ENCODE results near the gene OR2A7. TPM values are rescaled to one million over a fixed set of nuclear protein-coding genes. Genes with fewer than 3 reads are reported as not detected.
"Not testable (repeated sequence)": the region's sequence is repeated elsewhere in the genome, so short reads cannot be mapped to it uniquely, and the experiment has no call there.

The OR2A7 gene
- total and polyA plus RNA-seq, 12 donors, result 0.36 to 3.2 (median 0.61) TPM; not detected in 2

DNA sequence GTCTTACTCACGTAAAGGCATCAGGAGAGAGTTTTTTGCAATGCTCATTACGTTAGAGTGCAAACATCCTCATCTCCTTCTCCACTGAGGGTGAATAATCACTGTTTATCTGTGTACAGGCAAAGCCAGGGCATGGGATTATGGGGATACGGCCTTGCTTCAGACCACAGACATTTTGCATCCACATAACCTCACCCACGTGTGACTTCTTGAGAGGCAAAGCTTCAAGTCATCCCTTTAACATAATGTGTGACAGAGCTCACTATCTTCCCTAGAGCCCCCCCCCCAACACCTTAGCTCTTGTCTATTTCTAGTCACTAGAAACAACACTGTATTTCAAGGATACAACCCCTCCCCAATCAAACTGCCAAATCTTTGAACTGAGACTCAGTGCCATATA, 27.0 kb upstream of the OR2A7 start:
- H3K4me3 ChIP-seq; H3K27ac ChIP-seq; H3K27me3 ChIP-seq; H3K36me3 ChIP-seq (replicated peaks in 1 of 2); H3K4me1 ChIP-seq (replicated peaks in 1 of 2); H3K9me3 ChIP-seq (replicated peaks in 1 of 3); DNase-seq; intact Hi-C loops (cut with DNase I): not testable (repeated sequence)
- WGBS, 4 donors, result 50 to 60% (median 52%) methylated on average over 1 to 2 of the region's 4 CpGs

DNA sequence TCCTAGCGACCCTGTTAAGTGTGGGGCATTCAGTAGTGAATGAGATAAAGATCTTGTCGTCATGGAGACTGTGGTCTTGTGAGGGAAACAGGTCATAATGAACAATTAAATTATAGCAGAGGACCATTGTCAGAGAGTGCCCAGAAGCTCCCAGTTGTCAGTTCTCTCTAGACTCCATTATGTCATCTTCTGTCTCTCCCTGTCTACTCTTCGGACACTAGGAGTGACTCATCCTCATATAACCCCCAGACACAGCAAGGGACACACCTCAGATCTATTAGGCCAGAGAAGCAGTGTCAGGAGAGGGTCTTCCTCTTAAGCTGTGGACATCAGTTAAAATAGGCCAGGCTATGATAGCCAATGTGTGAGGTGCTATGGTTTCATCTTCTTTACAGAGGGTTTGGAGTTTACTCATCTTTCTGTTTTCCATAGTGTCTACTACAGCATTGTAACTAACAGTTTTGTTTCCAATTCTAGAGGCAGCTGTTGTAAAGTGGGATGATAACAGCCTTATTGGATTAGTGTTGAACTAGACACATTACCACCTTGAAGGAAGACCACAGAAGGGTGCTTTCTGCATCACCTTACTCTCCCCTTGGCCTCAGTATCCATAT, 22.7 kb upstream of the OR2A7 start:
- H3K4me1 ChIP-seq (replicated peaks in 1 of 2); intact Hi-C loops (cut with DNase I); H3K36me3 ChIP-seq (replicated peaks in 1 of 2); H3K4me3 ChIP-seq; H3K9me3 ChIP-seq (replicated peaks in 1 of 3); DNase-seq; H3K27ac ChIP-seq; H3K27me3 ChIP-seq: not testable (repeated sequence)
- WGBS, 4 donors, result no CpG with 5 or more reads among the region's 3 CpGs

DNA sequence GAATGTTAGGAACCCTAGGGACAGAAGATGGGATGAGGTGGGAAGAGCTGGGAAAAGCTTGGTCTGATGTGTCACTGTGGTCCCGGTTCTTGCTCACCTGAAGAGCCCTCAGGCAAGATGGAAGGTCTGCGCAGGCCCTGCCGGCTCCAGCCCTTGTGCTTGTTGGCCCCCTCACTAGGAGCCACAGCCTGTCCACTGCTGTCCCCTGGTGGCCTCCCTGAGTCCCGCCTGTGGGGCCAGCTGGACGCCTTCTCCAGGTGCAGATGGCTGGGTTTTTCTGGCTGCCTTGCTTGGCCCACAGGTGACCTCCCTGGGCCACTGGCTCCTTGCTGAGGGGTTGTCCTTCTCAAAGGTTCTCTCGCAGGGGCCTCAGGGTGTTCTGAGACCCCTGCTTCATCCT, 19.1 kb upstream of the OR2A7 start:
- H3K4me1 ChIP-seq (replicated peaks in 1 of 2); intact Hi-C loops (cut with DNase I); H3K27ac ChIP-seq; H3K9me3 ChIP-seq (replicated peaks in 1 of 3); DNase-seq; H3K27me3 ChIP-seq; H3K36me3 ChIP-seq (replicated peaks in 1 of 2); H3K4me3 ChIP-seq: not testable (repeated sequence)
- no CpG with 5 or more reads among the region's 6 CpGs for WGBS, 4 donors

DNA sequence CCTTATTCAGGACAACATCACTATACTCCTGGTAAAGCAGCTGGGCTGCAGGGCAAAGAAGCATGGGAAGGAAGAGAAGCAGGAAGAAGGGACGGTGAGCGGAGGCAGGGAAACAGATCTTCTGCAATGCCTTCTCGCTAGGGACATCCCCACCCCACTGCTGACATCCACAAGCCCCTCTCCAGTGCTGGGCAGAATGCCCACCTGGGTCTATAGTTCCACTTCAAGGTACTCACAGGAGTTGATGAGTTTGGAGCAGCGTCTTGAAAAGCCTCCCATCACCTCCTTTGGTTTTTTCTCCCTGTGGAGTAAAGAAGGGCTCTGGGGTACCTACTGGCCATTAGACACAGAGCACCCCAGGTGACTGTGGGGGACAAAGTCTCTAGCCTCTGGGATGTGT, 17.9 kb upstream of the OR2A7 start:
- H3K36me3 ChIP-seq (replicated peaks in 1 of 2); DNase-seq; intact Hi-C loops (cut with DNase I); H3K27me3 ChIP-seq; H3K27ac ChIP-seq; H3K9me3 ChIP-seq (replicated peaks in 1 of 3); H3K4me3 ChIP-seq; H3K4me1 ChIP-seq (replicated peaks in 1 of 2): not testable (repeated sequence)
- 69 to 94% (median 86%) methylated on average over 1 to 4 of the region's 4 CpGs for WGBS, 4 donors

DNA sequence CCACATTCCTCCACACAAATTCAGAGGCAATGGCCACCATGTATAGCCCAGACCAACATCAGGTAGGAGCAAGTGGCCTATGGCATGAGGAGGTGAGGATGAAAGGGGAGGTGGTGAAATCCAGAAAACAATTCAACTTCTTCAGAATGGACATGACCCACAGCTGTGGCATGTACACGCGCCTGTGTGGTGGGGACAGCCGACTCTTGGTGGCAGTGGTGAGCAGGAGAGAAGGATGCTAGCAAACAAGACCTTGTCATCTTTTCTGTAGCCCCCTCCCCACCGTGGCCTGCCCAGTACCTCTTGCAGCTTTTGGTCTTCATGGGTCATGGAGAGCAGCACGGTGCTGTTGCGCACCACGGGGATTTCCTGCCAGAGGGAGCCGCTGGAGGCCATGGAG, 17.4 kb upstream of the OR2A7 start:
- WGBS, 4 donors, result no CpG with 5 or more reads among the region's 8 CpGs
- intact Hi-C loops (cut with DNase I); H3K36me3 ChIP-seq (replicated peaks in 1 of 2); DNase-seq; H3K27me3 ChIP-seq; H3K4me1 ChIP-seq (replicated peaks in 1 of 2); H3K27ac ChIP-seq; H3K9me3 ChIP-seq (replicated peaks in 1 of 3); H3K4me3 ChIP-seq: not testable (repeated sequence)

DNA sequence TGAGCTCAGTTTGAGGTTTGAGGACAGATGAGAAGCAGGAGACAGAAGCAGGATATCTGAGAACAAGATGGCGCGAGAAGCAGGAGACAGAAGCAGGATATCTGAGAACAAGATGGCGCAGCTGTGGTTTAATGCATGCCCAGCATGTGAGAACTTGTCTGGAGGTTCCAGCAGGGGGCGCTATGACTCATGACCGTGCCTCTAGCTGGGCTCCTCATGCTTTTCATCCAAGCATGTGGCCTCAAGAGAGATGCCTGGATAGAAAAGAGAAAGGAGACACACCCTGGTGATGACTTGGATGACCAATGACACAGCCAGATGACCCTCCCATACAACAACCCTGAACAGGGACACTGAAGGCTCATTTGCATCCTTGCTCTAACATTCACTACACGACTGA, 15.4 kb upstream of the OR2A7 start:
- H3K4me1 ChIP-seq (replicated peaks in 1 of 2); H3K4me3 ChIP-seq; DNase-seq; H3K27ac ChIP-seq; H3K27me3 ChIP-seq; H3K36me3 ChIP-seq (replicated peaks in 1 of 2); H3K9me3 ChIP-seq (replicated peaks in 1 of 3); intact Hi-C loops (cut with DNase I): not testable (repeated sequence)
- WGBS, 4 donors, result 78 to 100% (median 93%) methylated on average over 2 to 4 of the region's 6 CpGs

DNA sequence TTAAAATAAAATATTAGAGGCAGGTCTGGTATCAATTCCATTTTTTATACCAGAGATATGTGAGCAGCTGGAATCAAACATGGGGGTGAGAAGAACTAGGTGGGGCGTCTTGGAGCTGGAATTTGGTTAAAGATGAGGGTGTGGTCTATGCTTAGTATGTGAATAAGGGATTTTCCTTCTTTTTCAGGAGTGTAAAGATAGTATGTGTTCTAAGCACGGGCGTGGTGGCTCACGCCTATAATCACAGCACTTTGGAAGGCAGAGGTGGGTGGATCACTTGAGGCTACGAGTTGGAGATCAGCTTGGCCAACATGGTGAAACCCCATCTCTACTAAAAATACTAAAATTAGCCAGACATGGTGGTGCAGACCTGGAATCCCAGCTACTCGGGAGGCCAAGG, 10.7 kb upstream of the OR2A7 start:
- H3K27ac ChIP-seq; H3K9me3 ChIP-seq (replicated peaks in 1 of 3); H3K36me3 ChIP-seq (replicated peaks in 1 of 2); DNase-seq; H3K4me3 ChIP-seq; H3K4me1 ChIP-seq (replicated peaks in 1 of 2); H3K27me3 ChIP-seq; intact Hi-C loops (cut with DNase I): not testable (repeated sequence)
- 89 to 97% (median 92%) methylated on average over 4 of the region's 6 CpGs; no CpG with 5 or more reads in 1 of the 4 donors for WGBS, 4 donors

DNA sequence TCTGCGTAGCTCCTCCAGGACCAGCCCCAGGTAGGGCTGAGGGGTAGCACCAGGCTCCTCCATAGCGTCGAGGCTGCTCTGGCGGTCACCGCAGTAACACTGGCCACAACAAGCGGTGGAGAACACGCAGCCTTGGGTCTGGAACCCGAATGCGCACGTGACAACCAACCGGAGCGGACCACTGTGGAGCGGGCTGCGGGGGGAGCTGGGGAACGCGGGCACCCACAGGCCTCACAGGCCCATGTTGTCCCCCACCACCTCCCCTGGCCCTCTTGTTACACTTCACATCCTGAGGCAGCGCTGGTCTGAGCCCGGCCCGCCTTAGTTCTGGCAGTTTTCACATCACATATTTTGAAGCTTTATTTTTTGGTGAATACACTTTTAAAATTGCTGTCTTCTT, 4.6 kb upstream of the OR2A7 start, which contains the start of gene CTAGE8:
Gene CTAGE8, minus strand, starts transcription at position 101 of the 400 bp plus-strand sequence. Its CDS starts 38 bp downstream, at position 63.
- H3K4me3 ChIP-seq; H3K27ac ChIP-seq; DNase-seq; H3K9me3 ChIP-seq (replicated peaks in 1 of 3); H3K36me3 ChIP-seq (replicated peaks in 1 of 2); intact Hi-C loops (cut with DNase I); H3K4me1 ChIP-seq (replicated peaks in 1 of 2); H3K27me3 ChIP-seq: not testable (repeated sequence)
- 100% methylated on average over 2 of the region's 19 CpGs; no CpG with 5 or more reads in 2 of the 4 donors for WGBS, 4 donors

DNA sequence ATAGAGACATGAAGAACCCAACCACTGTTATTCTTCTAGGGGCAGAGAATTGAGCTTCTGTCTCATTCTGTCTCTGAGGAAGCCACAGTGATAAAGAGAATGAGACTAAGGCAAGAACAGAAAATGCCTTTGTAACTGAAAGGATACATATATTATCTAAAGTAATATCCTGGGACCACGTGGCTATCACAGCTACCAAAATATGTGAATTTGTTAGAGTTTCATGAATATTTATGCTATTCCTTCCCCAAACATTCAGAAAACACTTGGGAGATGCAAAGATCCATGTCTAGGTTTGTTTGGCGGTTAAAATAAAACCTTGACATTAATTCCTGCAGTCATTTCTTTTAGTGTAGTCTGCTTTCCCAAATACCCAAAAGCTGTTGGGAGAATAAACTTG, 2.5 kb downstream of the OR2A7 start:
- H3K4me1 ChIP-seq (replicated peaks in 1 of 2); DNase-seq; H3K27me3 ChIP-seq; H3K36me3 ChIP-seq (replicated peaks in 1 of 2); H3K9me3 ChIP-seq (replicated peaks in 1 of 3); H3K4me3 ChIP-seq; H3K27ac ChIP-seq; intact Hi-C loops (cut with DNase I): not testable (repeated sequence)
- WGBS, 4 donors, result no CpG with 5 or more reads among the region's 2 CpGs

DNA sequence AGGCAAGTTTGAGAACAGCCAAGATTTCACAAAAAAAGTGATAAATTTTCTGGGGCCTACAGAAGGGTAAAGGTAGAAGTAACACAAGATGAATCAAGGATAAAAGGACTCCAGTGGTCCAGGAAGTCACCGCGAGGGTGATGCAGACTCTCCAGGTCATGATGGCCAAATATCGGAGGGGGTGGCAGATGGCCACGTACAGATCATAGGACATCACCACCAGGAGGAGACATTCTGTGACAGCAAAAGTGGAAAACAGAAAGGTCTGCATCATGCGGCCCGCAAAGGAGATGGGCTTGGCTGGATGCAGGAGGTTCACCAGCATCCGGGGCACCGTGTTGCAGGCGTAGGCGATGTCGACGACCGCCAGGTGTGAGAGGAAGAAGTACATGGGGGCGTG, 5.5 kb downstream of the OR2A7 start:
- H3K4me1 ChIP-seq (replicated peaks in 1 of 2); H3K9me3 ChIP-seq (replicated peaks in 1 of 3); H3K4me3 ChIP-seq; H3K27me3 ChIP-seq; H3K27ac ChIP-seq; H3K36me3 ChIP-seq (replicated peaks in 1 of 2); DNase-seq; intact Hi-C loops (cut with DNase I): not testable (repeated sequence)
- no CpG with 5 or more reads among the region's 14 CpGs for WGBS, 4 donors

Measured in adrenal gland (tissue), 12 donors.